GM19193 (cell line): ENCODE data around the gene SRRM5.

Source experiments
- POLR2A ChIP-seq: IDR thresholded peaks from 4 replicates; pipeline ENCODE4 v1.6.1; 2011; ENCODE audit not compliant: insufficient read depth, insufficient read length; ENCODE audit errors: extremely low read depth

Gene SRRM5

DNA sequence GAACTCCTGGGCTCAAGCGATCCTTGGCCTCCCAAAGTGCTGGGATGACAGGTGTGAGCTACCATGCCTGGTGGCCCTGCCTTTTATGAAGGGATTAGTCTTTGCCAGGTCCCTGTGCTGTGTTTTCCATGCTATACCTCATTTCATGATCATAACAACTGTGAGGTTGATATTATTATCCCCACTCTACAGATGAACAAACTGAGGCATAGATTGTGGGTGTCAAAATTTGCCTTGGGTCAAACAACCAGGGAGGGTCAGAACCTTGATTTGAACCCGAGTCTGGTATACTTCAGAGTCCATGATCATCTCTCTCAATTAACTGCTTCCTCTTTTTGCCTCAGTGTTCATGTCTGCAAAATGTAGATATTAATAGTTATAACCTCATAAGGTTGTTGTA, 29.4 kb upstream of the SRRM5 start:
- no peak for TF ChIP-seq POLR2A

DNA sequence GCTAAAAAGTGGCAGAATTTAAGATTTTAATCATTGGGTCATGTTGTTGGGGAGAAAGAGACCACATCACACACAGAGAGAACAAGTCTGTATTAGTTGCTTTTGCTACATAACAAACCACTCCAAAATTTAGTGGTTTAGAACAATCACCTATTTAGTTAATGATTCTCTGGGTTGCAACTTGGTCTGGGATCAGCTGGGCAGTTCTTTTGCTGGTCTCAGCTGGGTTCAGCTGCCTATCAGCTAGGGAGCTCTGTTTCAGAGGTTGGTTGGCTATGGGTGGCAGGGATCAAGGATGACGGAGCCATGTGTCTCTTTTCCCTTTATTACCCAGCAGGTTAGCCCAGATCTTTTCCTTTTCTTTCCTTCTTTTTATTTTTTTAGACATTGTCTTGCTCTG, 27.4 kb upstream of the SRRM5 start:
- TF ChIP-seq POLR2A, result no peak

DNA sequence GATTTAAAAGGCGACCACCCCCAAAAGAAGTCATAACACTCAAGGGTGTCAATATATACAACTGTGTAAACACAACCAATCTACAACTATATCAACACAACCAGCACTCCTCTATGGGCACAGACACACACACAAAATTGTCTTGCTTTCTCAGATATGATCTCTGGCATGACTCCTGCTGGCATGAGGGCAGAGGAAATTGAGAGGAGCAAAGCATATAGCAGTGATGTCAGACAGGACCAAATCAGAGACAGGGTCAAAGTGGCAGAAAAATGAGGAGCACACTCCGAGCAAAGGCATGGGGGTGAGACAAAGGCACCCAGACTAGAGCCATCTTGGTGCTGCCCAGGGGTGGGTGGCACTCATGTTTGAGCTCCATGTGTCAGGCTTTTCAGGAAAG, 25.5 kb upstream of the SRRM5 start:
- TF ChIP-seq POLR2A, result no peak

DNA sequence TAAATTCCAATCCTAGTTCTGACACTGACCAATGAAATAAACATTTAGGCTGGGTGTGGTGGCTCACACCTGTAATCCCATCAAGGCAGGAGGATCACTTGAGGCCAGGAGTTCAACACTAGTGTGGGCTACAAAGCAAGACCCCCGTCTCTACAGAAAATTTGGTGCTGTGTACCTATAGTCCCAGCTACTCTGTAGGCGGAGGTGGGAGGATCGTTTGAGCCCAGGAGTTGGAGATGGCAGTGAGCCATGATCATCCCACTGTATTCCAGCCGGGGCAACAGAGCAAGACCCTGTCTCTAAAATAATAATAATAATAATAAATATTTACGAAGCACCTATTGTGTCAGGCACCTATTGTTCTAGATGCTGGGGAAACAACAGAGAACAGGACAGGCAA, 22.6 kb upstream of the SRRM5 start:
- TF ChIP-seq POLR2A, result no peak

DNA sequence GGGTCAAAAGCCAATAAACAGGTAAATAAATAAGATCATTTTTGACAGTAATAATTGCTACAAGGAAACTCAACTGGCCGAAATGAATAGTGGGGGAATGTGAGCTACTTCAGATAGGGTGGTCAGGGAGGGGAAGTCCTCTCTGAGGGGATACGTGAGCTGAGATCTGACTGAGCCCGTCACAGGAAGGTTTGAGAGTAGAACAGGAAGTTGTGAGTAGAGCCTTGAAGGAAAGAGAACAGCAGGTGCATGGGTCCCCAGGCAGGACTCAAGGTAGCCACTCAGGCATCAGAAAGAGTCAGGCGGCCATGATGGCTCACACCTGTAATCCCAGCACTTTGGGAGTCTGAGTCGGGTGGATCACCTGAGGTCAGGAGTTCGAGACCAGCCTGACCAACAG, 22.2 kb upstream of the SRRM5 start:
- no peak for TF ChIP-seq POLR2A

DNA sequence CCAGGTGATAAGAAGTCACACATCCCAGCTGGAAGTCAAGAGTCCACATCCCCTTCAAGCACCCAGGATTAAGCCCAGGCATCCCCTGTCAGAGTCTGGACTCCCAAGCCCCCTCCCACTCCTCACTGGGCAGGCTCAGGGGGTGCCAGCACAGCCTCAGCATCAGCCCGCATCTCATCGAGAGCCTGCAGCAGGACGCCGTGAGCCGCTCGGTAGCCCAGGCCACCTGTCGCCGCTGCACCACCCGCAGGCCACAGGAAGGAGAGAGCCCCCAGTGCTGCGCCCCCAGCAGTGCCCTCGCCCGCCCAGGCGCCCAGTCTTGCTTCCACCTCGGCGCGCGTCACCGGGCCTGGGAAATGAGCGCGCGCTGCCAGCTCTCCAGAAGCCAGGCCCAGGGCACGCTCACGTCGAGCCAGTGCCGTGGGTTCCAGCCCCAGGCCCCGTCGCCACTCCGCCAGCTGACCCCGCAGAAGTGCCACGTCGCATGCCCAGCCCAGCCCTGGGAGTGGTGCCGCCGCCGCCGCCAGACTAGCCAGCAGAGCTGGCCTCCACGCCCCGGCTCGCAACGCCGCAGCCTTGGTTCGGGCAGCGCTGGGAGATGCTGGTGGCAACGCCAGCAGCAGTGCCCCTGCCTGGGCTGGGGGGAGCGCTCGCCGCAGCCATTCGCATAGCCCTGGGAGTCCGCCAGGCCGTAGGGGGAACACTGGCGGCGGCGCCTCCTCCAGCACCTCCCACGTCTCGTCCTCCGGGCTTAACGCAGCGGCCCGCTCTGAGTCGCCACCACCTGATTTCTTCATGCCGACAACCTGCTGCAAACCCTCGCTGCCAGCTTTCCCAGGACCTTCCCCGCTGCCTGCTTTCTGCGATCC, 19.8 kb upstream of the SRRM5 start:
- TF ChIP-seq POLR2A, result no peak

DNA sequence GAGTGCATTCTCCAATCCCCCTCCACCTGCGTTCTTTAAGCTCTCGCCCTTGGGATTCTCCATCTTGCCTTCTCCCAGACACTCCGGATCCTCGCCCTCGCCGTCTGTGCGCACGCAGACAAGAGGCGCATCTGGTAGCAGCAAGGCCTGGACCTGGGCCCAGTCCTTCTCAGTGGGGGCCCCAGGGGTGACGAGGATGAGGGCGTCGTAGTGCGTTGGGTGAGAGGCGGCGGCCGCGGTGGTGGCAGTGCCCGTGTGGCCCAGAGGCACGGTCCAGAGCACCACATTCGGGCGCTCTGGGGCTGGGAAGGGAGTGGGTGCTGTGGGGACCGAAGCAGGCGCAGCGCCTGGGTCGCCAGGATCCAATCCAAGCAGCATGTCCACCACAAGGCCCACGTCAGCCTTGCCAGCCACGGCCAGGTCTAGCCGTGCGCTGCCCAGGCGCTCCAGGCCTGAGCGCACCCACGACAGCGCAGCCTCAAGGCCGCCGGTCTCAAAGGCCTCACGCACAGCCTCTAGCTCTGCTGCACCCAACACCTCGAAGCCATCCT, 19.0 kb upstream of the SRRM5 start:
- TF ChIP-seq POLR2A, result no peak

DNA sequence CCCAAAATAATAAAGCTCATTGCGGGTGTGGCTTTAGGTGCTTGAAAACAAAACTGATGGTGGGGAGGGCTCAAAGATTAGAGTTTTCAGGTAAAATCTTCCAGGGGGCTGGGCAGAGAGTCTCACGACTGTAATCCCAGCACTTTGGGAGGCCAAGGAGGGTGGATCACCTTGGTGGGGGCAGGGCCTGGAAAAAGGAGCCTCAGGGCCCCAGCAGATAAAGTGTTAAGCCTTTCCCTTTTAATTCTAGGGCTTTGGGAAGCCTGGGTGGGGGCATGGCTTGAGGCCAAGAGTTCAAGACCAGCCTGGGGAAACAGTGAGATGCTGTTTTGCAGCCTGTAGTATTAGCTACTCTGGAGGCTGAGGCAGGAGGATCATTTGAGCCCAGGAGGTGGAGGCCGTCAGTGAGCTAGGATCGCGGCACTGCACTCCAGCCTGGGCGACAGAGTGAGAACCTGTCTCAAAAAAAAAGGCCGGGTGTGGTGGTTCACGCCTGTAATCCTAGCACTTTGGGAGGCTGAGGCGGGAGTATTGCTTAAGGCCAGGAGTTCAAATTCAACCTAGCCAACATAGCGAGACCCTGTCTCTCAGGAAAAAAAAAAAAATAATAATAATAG, 17.7 kb upstream of the SRRM5 start:
- TF ChIP-seq POLR2A, result no peak

DNA sequence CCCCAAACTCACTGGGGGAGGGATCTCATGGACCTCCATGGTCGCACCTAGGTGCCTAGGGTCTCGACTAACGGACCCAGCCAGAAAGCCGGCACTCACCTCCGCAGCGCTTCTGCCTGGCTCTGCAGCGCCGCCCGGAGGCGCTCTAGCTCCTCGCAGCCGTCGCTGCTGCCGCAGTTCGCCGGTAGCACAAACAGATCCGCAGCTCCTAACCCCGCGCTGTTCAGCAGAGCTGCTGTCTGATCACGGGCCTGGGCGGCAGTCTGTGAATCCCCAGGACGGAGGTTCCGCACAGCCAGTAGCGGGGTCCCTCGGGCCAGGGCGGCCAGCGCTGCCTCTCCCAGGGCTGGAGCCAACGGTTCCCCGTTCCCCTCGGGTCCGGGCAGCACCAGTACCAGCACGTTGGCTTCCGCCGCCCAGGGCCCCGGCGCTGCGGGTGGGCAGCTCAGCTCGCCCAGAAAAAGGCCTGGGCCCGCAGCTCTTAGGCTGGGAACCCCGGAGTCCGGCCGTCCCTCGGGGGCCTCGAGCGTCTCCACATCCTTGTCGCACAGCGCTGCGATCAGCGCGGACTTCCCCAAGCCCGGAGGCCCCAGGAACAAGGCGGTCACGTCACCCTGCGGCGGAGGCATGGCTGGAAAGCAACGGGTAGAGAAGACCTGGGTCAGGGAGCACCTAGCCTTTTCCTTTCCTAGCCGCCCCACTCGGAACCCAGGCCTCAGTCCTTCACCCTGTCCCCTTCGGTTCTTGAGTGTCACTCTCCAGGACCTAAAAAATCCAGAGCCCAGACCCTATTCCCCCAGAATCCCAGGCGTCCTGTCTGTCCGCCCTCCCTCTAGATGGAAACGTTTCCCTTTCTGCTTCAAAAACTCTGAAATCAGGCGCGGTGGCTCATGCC, 16.9 kb upstream of the SRRM5 start:
- TF ChIP-seq POLR2A, result no peak

DNA sequence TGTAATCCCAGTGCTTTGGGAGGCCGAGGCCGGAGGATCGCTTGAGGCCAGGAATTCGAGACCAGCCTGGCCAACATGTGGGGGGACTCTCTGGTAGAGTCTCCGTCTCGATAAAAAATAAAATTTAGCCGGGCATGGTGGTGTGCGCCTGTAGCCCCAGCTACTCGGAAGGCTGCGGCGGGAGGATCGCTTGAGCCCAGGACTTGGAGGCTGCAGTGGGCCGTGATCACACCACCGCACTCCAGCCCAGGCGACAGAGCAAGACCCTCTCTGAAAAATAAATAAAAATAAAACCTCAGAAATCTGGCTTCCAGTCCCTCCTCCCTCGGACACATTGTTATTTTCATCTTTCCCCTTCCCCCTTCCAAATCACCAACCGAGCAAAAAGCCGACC, 16.3 kb upstream of the SRRM5 start:
- TF ChIP-seq POLR2A, result no peak

DNA sequence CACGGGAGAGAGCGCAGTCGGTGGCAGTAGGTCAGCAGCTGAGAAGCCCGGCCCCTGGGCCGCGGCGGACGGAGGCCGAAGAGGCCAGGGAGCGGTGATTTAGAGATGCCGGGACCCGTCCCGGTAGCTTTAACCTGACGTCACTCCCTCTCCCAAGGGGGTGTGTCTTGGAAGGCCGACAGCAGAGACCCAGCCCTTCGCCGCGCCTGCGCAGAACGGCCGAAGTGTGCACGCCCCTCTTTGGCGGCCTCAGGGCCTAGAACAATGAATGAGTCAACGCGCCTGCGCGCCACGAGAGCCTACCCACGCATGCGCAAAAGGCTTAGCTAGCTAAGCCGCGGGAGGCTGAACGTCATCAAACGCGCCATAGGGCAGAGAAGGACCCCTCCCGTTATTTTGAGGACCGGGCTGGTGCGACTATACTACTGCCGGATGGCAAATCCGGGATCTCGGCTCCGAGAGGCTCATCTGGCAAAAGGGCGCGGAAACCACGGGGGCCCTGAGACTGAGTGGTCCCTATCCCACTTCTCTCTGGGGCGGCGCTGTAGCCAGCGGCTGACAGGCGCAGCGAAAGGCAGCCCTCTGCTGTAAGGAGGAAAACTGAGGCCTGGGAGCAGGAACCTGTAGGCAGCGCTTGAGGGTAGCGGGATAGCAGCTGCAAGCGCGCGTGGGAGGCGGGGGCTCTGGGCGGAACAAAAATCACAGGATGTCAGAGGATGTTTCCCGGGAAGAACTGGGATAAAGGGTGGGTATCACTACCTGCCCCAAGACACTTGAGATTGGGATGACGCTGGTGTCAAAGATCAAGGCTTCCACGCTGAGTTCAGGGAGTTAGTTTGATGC, 15.7 kb upstream of the SRRM5 start, which contains the start of the genes IRGQ and ZNF576:
TSS of gene IRGQ (minus strand) at position 136 of the 843 bp plus-strand sequence. CDS start 796 bp downstream, outside the sequence.
TSS of gene ZNF576 (plus strand) at position 597 of the 843 bp plus-strand sequence. CDS start 514 bp downstream, outside the sequence.
- TF ChIP-seq POLR2A, result peak; percentile 65

DNA sequence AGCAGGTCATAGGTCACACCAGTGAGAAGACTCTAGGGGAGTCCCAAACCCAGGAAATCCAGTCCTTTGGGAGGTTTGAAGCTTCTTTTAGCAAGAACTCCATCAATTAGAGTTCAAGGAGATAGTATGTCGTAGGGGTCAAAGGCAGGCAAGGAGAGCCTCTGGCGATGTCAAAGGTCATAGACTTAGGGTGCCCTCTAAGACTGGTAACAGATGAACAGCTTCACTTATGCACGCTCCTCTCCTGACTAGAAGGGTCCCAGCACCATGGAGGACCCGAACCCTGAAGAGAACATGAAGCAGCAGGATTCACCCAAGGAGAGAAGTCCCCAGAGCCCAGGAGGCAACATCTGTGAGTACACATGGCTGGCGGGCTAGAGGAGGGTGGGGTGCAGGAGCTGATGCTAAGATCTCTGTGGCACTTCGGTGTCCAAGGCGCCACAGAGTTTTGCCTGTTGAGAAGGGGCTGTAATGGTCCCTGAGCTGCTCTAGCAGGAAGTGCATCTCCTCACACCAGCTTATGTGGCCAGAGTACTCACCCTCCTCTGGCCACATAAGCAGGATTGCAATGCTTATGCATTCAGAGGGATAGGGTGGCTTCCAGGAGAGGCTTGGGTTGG, 14.9 kb upstream of the SRRM5 start:
- TF ChIP-seq POLR2A, result no peak

DNA sequence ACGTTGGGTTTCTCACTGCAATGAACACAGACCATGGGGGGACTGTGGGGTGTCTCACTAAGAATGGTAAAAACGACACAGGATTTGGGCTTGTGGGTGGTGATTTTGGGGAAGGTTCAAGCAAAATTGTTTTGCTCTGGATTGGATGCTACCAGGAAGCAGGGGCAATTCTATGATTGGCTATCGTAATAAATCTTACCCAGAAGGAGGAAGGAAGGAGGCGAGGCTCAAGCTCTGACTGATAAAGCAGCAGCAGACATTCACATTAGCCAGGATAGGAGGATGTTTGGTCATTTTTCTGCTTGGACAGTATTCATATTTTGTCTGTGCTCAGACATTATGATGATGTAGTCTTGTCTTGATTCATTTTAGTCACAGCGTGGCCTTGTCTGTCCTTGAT, 14.0 kb upstream of the SRRM5 start:
- no peak for TF ChIP-seq POLR2A

DNA sequence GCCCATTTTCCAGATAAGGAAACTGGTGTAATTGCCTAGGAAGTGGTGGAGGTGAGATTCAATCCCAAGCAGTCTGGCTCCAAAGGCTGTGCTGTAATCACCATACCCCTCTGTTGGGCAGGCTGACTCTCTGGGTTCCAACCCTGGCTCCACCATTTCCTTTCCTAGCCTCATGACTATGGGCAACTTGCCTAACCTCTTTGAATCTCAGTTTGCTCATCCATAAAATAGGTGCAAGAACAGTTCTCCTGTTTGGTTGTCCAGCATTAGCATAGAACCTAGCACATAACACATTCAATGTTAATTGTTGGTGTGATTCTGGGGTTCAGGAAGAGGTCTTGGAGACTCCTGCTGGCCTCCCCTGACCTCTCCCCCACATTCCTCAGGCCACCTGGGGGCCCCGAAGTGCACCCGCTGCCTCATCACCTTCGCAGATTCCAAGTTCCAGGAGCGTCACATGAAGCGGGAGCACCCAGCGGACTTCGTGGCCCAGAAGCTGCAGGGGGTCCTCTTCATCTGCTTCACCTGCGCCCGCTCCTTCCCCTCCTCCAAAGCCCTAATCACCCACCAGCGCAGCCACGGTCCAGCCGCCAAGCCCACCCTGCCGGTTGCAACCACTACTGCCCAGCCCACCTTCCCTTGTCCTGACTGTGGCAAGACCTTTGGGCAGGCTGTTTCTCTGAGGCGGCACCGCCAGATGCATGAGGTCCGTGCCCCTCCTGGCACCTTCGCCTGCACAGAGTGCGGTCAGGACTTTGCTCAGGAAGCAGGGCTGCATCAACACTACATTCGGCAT, 13.2 kb upstream of the SRRM5 start:
- no peak for TF ChIP-seq POLR2A
